Gastroesophageal sphincter (tissue), 4 donors: ENCODE measurements around the gene COG8. TPM values are rescaled to one million over a fixed set of nuclear protein-coding genes. Genes with fewer than 3 reads are reported as not detected.
A peak's percentile ranks its signal among the peaks of the same experiment; 100 is the strongest.

Experiments
- ATAC-seq: fragments of 150-250 bp; one replicate; pipeline ENCODE4 v1.9.1; 2016; ENCODE audit warnings: mild to moderate bottlenecking, moderate library complexity
- H3K27ac ChIP-seq, 4 donors: fragments of 200-600 bp; sonication (generic) in 3 of 4; 1 replicate in 3 of 4; 2 replicates in 1 of 4; pipeline ENCODE4 v1.5.1; 2016 to 2019
- H3K27me3 ChIP-seq: fragments of 200-600 bp; sonication (generic); one replicate; pipeline ENCODE4 v1.5.1; 2019
- H3K36me3 ChIP-seq, 2 donors: fragments of 200-600 bp; sonication (generic); one replicate each; pipeline ENCODE4 v1.5.1; 2019; ENCODE audit warnings: control low read depth in 1 of 2
- H3K4me1 ChIP-seq, 3 donors: fragments of 200-600 bp; sonication (generic); 1 replicate in 2 of 3; 2 replicates in 1 of 3; pipeline ENCODE4 v1.5.1; 2016 to 2019; ENCODE audit warnings: control low read depth in 2 of 3
- H3K4me3 ChIP-seq, 2 donors: fragments of 200-600 bp; sonication (generic); one replicate each; pipeline ENCODE4 v1.5.1; 2019; ENCODE audit warnings: mild to moderate bottlenecking in 1 of 2, moderate library complexity in 1 of 2
- H3K9me3 ChIP-seq, 3 donors: fragments of 200-600 bp; sonication (generic); one replicate each; pipeline ENCODE4 v1.5.1; 2017 to 2019; ENCODE audit warnings: control low read depth in 2 of 3
- CTCF ChIP-seq, 4 experiments: fragments of 200-600 bp in 2 of 4; fragments of 450-650 bp in 2 of 4; sonication (generic) in 1 of 4; IDR thresholded peaks; one replicate each; pipeline ENCODE4 v1.5.1; 2017 to 2019; ENCODE audit warnings: antibody characterized with exemption in 4 of 4, mild to moderate bottlenecking in 2 of 4, moderate library complexity in 2 of 4
- EP300 ChIP-seq: sonication (generic); formaldehyde crosslinking; IDR thresholded peaks from one replicate; pipeline ENCODE4 v1.6.1; 2017; ENCODE audit warnings: antibody characterized with exemption, mild to moderate bottlenecking
- POLR2A ChIP-seq, 2 donors: fragments of 450-650 bp; IDR thresholded peaks; one replicate each; pipeline ENCODE4 v1.6.1; 2017; ENCODE audit warnings: antibody characterized with exemption in 2 of 2, mild to moderate bottlenecking in 2 of 2, moderate library complexity in 1 of 2
- POLR2AphosphoS5 ChIP-seq: sonication (generic); formaldehyde crosslinking; IDR thresholded peaks from one replicate; pipeline ENCODE4 v1.6.1; 2017; ENCODE audit warnings: antibody characterized with exemption
- WGBS, 2 donors: methylation state at CpG; one replicate each; pipeline ENCODE4 v1.1.5; 2018; ENCODE audit warnings: low coverage in 1 of 2; 5-methylcytosine and 5-hydroxymethylcytosine counted together
- total RNA-seq, 4 donors: library from RNA; depleted of rRNA; stranded (reverse); fragments of >200 nt; gene quantifications; one replicate each; pipeline ENCODE4 v1.1.0, GENCODE V29; 2016

COG8 gene
- total RNA-seq, 4 donors from 2014 or later = 33.3 to 48.6 (median 43.5) TPM

- H3K4me1 ChIP-seq = peaks cover 0 to 17% (median 0%) of the 10 kb centered on the region in 3 donors
- H3K36me3 ChIP-seq = peaks cover 0 to 52% of the 10 kb centered on the region in 2 donors
- ATAC-seq = no peak
- no peak overlapping the region for H3K4me3 ChIP-seq
- H3K9me3 ChIP-seq = no peaks in the 10 kb centered on the region
- 76 to 93% methylated on average over 4 of the region's 4 CpGs for WGBS, 2 donors
- no peak overlapping the region for H3K27ac ChIP-seq
- H3K27me3 ChIP-seq = no peaks in the 10 kb centered on the region
- TF ChIP-seq EP300 = no peak
- TF ChIP-seq CTCF (IDR thresholded peaks at IDR 0.05) = no peak
- no peak for TF ChIP-seq POLR2AphosphoS5
- no peak for TF ChIP-seq POLR2A (IDR thresholded peaks at IDR 0.05)
Measured at GRCh38 chr16:69285240-69285639, 54.1 kb downstream of the COG8 start.

GRCh38 chr16:69283851-69284250 lies 55.5 kb downstream of the COG8 start:
- TF ChIP-seq POLR2A (IDR thresholded peaks at IDR 0.05) = no peak
- no peak for TF ChIP-seq POLR2AphosphoS5
- TF ChIP-seq CTCF (IDR thresholded peaks at IDR 0.05) = no peak
- TF ChIP-seq EP300 = no peak
- Histone ChIP-seq H3K4me1 (peaks cover 0 to 17% (median 0%) of the 10 kb centered on the region in 3 donors), H3K27ac (no peak overlapping the region), H3K27me3 (no peaks in the 10 kb centered on the region), H3K4me3 (no peak overlapping the region), H3K9me3 (no peaks in the 10 kb centered on the region), H3K36me3 (peaks cover 0 to 43% of the 10 kb centered on the region in 2 donors)
- 80% methylated on average over 4 of the region's 4 CpGs; no CpG with 5 or more reads in 1 of the 2 donors for WGBS, 2 donors
- no peak for ATAC-seq

- TF ChIP-seq EP300 = no peak
- no peak for TF ChIP-seq CTCF (IDR thresholded peaks at IDR 0.05)
- TF ChIP-seq POLR2AphosphoS5 = no peak
- TF ChIP-seq POLR2A (IDR thresholded peaks at IDR 0.05) = no peak
- ATAC-seq = no peak
- 30 to 31% methylated on average over 1 of the region's 1 CpG for WGBS, 2 donors
- Histone ChIP-seq H3K4me1 (peaks cover 6 to 39% (median 9%) of the 10 kb centered on the region in 3 donors), H3K27ac (peak overlapping the region in 1 of 4 donors; percentile 11), H3K36me3 (peaks cover 0 to 9% of the 10 kb centered on the region in 2 donors), H3K9me3 (no peaks in the 10 kb centered on the region), H3K27me3 (no peaks in the 10 kb centered on the region), H3K4me3 (no peak overlapping the region)
Measured at GRCh38 chr16:69277413-69277812, 62.0 kb downstream of the COG8 start.

Other genes with a start within 250 kb of the COG8 start
- 1 to 10 TPM in 2 of 4 donors, under 1 TPM in 2; 0.78 to 3.3 (median 1.2) TPM for gene HAS3, start 233.9 kb downstream of the COG8 start, total RNA-seq
- gene CHTF8, start 207.0 kb downstream of the COG8 start, total RNA-seq = 100 to 1,000 TPM in 1 of 4 donors, 10 to 100 TPM in 3; 44.0 to 102 (median 61.9) TPM
- gene UTP4, start 206.9 kb downstream of the COG8 start, total RNA-seq = 10 to 100 TPM; 16.4 to 36.2 (median 25.8) TPM
- 100 to 1,000 TPM in 1 of 4 donors, 10 to 100 TPM in 3; 39.1 to 137 (median 43.0) TPM for gene SNTB2, start 152.4 kb downstream of the COG8 start, total RNA-seq
- 10 to 100 TPM; 34.2 to 41.1 (median 36.6) TPM for gene VPS4A, start 28.2 kb downstream of the COG8 start, total RNA-seq
- 10 to 100 TPM in 3 of 4 donors, under 1 TPM in 1; 0.49 to 16.0 (median 13.7) TPM for gene PDF, start 9.0 kb downstream of the COG8 start, total RNA-seq
- 10 to 100 TPM in 3 of 4 donors, 1 to 10 TPM in 1; 7.5 to 18.9 (median 15.0) TPM for gene NIP7, start 208 bp upstream of the COG8 start, total RNA-seq
- 1 to 10 TPM in 1 of 4 donors, not detected in 3; 2.2 TPM for gene TMED6, start 12.2 kb upstream of the COG8 start, total RNA-seq
- gene TERF2, start 46.4 kb upstream of the COG8 start, total RNA-seq = 10 to 100 TPM; 14.4 to 27.5 (median 14.7) TPM
- 10 to 100 TPM; 33.4 to 63.8 (median 37.8) TPM for gene CYB5B, start 85.1 kb upstream of the COG8 start, total RNA-seq
- 10 to 100 TPM; 43.8 to 79.1 (median 59.5) TPM for gene NFAT5, start 226.4 kb upstream of the COG8 start, total RNA-seq